HG03342 (cell line): ENCODE measurements around the gene AMBRA1.

ENCODE experiments used
- ATAC-seq: cut with Tn5 transposase; IDR thresholded peaks from one replicate; pipeline ENCODE4 v1.9.1; 2021; ENCODE audit warnings: mild to moderate bottlenecking, moderate library complexity; ENCODE audit not compliant: unreplicated experiment

AMBRA1 gene

GRCh38 chr11:46356924-46357482 lies 236.8 kb downstream of the AMBRA1 start:
- no peak for ATAC-seq

- no peak for ATAC-seq
Observed at GRCh38 chr11:46353698-46354097, 240.1 kb downstream of the AMBRA1 start.

GRCh38 chr11:46352063-46352841 lies 241.6 kb downstream of the AMBRA1 start:
- no peak for ATAC-seq

GRCh38 chr11:46351606-46352005 lies 242.2 kb downstream of the AMBRA1 start:
- no peak for ATAC-seq

GRCh38 chr11:46351148-46351547 lies 242.7 kb downstream of the AMBRA1 start:
- ATAC-seq, result no peak

- ATAC-seq, result no peak
Observed at GRCh38 chr11:46350695-46351094, 243.1 kb downstream of the AMBRA1 start.

GRCh38 chr11:46348566-46349401 lies 245.0 kb downstream of the AMBRA1 start:
- ATAC-seq, result no peak

- ATAC-seq, result no peak
Observed at GRCh38 chr11:46347637-46348311, 246.0 kb downstream of the AMBRA1 start.

GRCh38 chr11:46346886-46347636 lies 246.8 kb downstream of the AMBRA1 start, which contains the start of gene DGKZ:
Gene DGKZ (plus strand): TSS chr11:46347463. CDS start chr11:46347660, 197 bp downstream.
- ATAC-seq, result peak; percentile 69
